ENCODE data around the gene TRPV5.

TRPV5 gene

GRCh38 chr7:142940966-142941535 lies 7.5 kb upstream of the TRPV5 start:
- no peak for DNase-seq (ENCODE audit: low read depth in 2 of 2)

GRCh38 chr7:142939226-142939910 lies 5.8 kb upstream of the TRPV5 start, which contains the start of gene LLCFC1:
LLCFC1 (plus strand) TSS chr7:142939484; CDS start chr7:142939622, 138 bp downstream.
- DNase-seq (ENCODE audit: low read depth in 2 of 2), result no peak

- DNase-seq (ENCODE audit: low read depth in 2 of 2), result no peak
These were observed 5.1 kb upstream of the TRPV5 start for GRCh38 chr7:142938611-142939010.

DNA sequence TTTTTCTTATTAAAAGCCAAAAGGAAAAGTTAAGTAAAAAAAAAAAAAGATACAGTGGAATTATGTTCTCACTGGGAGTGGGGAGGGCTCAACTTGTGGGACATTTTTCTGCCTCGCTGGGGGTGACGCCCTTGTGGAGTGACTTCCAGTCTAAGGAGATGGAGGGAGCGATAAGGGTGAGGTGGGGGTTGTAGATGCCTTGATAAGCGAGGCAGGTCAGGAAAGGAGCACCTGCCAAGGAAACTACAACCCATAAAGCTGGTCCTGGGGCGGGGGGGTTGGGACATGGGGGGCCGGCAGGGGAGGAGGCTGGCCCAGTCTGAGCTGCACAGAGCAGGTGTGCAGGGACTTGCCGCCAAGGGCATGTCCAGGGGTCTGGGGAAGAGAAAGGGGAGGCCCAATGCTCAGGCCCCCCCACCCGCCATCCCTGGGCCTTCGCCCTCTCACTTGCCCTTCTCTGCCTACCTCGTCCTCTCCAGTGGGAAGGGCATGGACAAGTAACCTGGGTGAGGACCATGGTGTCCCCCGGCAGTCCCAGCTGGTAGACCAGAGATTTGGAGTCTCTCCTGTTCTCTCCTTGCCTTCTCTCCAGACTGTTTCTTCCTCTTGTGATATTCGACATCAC lies 2.5 kb upstream of the TRPV5 start:
- no peak for DNase-seq (ENCODE audit: low read depth in 2 of 2)

DNA sequence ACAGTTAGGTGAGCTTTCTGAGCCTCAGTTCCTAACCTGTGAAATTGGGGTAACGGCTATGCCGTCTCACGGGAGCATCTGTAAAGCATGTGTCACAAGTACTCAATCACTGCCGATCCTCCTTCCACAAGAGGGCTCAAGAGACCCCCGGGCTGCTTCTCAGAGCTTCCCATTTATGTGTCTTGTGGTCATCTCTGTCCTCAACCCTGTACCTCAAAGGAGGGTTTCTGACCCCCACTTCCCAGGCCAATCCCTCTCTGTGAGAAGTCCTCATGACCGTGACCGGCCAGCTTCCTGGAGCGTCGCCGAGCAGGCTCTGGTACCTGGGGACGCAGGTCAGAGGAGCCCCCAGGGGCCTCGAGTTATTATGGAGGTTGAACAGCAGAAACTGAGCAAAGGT lies 510 bp upstream of the TRPV5 start:
- DNase-seq (ENCODE audit: low read depth in 2 of 2), result no peak

DNA sequence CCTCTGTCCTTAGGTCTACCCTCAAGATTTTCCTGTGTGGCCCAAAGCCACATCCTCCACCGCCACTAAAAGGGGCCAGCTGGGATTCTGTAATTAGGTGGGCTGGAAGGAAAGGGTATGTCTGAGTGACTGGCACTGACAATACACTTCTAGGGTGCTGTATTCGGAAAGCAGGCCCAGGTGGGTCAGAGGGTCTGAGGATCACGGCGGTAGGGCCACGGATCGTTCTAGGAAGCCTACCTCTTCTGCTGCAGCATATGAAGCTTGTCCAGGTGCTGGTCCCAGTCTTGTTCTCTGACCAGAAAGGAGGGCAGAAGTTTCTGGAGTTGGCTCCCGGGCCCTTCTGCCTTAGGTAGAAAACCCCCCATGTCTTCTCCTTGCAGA lies 462 bp downstream of the TRPV5 start:
- no peak for DNase-seq (ENCODE audit: low read depth in 2 of 2)

DNA sequence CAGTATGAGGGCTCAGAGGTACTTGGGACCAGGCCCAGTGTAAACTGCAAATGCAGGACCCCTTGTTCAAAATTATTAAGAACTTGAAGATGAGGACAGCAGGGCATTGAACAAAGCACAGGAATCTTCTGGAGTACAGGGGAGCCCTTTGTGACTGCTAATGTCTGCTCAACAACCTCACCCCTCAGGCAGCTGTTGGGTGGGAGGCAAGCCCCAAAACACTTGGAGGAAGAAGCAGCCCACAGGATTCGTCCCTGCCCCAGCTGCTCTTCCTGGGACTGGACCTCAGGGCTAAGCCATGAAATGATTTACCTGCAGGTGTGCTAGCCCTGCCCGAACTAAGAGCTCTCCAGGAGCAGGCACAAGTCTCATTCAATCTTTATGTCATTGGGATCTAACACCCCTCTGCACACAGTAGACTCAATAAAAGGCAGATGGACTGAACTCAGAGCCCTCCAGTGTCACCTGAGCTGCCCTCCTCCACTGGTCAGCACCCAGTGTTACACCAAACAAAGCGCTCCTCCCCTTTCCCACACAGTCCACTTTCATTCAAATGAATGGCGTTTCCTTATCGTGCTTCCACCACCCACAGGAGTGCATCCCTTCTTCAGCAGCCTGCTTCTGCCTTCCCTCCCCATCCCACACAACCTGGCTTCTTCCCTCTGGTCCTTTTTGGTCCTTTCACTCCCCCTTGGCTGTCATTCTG lies 1.0 kb downstream of the TRPV5 start:
- no peak for DNase-seq (ENCODE audit: low read depth in 2 of 2)

- no peak for DNase-seq (ENCODE audit: low read depth in 2 of 2)
These were observed 3.3 kb downstream of the TRPV5 start for GRCh38 chr7:142930126-142930730.

- DNase-seq (ENCODE audit: low read depth in 2 of 2), result no peak
These were observed 5.6 kb downstream of the TRPV5 start for GRCh38 chr7:142927949-142928348.

- no peak for DNase-seq (ENCODE audit: low read depth in 2 of 2)
These were observed 6.3 kb downstream of the TRPV5 start for GRCh38 chr7:142927085-142927745.

- no peak for DNase-seq (ENCODE audit: low read depth in 2 of 2)
These were observed 8.1 kb downstream of the TRPV5 start for GRCh38 chr7:142925413-142925812.

GRCh38 chr7:142923391-142923790 lies 10.2 kb downstream of the TRPV5 start:
- no peak for DNase-seq (ENCODE audit: low read depth in 2 of 2)

DNA sequence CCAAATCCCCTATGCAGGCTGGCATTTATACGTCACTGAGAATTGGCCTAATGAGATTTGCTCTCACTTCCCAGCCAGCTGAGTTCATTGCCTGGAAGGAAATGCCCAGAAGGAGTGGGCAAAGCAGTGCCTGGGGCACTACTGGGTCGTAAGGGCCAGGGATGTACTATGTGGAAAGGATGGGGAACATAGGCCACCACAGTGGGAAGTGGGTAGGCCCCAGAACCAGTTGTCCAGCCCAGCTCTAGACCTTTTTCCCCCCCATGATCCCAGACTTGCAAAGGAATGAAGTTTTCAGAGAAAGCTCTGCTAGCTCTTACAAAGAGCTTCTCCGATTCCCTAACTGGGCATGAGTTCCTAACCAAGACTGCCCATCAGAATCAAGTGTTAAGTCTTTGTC lies 13.9 kb downstream of the TRPV5 start:
- DNase-seq (ENCODE audit: low read depth in 2 of 2), result no peak

DNA sequence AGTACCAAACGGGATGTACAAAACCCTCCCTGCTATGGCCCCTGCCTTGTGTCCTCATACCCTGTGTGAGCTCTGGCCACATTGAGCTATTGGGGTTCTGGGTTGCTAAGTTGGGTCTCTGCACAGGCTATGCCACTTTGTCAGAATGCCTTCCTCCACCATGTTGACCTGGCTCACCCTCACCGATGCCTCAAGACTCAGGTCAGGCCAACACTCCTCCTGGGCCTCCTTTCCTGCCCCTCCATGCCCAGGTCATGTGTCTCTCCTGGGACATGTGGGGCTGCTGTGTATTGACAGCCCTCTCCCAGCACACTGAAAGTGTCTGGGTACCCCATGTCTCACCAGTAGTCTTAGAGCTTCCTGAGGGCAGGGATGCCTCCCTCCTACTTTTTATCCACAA lies 14.6 kb downstream of the TRPV5 start:
- DNase-seq (ENCODE audit: low read depth in 2 of 2), result no peak

DNA sequence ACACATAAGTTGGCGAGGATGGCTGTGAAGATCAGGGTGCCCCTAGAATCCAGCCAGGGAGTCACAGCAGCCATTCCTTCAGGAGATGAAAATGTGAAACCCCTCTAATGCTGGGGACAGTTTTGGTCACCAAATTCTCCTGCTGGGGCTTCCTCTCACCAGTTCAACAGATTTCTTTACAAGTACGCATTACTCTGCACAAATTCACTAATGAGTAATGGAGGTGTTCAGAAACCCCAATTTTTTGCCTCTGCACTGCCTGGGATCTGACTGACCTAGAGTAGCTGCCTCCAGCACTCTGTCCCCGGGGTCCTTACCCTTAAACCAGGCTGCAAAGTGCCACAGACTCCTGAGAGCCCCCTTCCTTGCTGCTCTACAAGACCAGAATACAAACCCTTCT lies 16.1 kb downstream of the TRPV5 start:
- DNase-seq (ENCODE audit: low read depth in 2 of 2), result no peak

GRCh38 chr7:142916508-142916907 lies 17.0 kb downstream of the TRPV5 start:
- DNase-seq (ENCODE audit: low read depth in 2 of 2), result no peak

GRCh38 chr7:142915315-142915714 lies 18.2 kb downstream of the TRPV5 start:
- DNase-seq (ENCODE audit: low read depth in 2 of 2), result no peak

DNA sequence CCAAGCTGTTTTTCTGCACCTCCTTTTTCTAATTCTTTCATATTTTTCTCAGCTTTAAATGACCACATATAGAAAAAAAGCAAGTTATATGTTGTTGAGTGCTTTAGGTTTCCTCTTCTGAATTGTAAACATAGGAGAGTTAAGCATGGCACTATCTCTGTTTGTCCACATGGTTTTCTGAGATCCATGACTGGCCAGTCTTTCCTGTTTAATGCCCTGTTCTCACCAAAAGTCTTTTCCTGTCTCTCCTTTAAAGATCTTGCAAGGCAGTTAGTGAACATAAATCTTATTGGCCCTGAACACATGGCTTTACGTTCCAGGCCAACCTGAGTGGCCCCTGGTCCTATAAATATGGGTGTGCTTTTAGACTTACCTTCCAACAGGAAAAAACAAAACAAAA lies 19.4 kb downstream of the TRPV5 start:
- DNase-seq (ENCODE audit: low read depth in 2 of 2), result no peak

GRCh38 chr7:142913566-142913965 lies 20.0 kb downstream of the TRPV5 start:
- DNase-seq (ENCODE audit: low read depth in 2 of 2), result no peak

DNA sequence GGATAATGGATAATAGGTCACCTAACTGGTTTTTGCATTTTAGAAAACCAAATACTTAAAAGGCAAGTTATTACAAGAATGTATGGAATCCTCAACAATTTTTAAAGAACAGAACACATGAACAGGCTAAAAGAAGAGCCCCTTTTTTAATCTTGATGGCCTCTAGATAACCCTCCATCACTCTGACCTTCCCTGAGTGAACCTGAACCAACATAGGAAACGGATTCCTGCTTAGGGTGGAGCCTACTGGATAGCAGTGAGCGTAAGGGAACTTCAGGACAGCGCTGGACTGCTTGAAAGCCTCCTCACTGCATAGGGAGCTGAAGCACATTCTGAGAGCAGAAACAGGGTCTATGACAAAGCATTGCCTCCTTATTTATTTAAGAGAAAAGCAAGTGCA lies 20.5 kb downstream of the TRPV5 start:
- no peak for DNase-seq (ENCODE audit: low read depth in 2 of 2)

- no peak for DNase-seq (ENCODE audit: low read depth in 2 of 2)
These were observed 23.1 kb downstream of the TRPV5 start for GRCh38 chr7:142910481-142910880.

DNA sequence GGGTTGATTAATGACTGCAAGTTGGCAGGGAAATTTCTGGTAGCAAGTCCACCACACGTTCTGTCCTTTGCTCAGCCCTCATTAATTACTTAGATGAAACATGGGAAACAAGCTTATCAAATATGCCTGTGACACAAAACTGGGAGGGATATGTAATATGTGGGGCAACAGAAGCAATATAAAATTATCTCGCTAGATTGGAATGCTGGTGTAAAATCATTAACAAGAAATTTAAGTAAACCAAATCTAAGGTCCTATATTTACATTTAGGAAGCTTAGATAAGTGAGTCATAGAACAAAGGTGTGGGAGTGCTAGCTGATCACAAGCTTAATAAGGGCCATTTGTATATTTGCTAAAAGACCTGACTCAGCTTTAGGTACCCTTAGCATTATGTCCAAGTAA lies 23.5 kb downstream of the TRPV5 start:
- DNase-seq (ENCODE audit: low read depth in 2 of 2), result no peak
